Measurements from ENCODE around the gene CHMP6. TPM values are rescaled to one million over a fixed set of nuclear protein-coding genes. Genes with fewer than 3 reads are reported as not detected.
A peak's percentile ranks its signal among the peaks of the same experiment; 100 is the strongest.

The CHMP6 gene
- total and polyA plus RNA-seq, 12 donors = 17.5 to 30.6 (median 22.8) TPM

GRCh38 chr17:80981062-80981902 is 10.4 kb upstream of the CHMP6 start:
- Histone ChIP-seq H3K27me3 (peaks cover 0 to 27% (median 18%) of the 10 kb centered on the region in 7 donors), H3K4me1 (peaks cover 3 to 21% (median 15%) of the 10 kb centered on the region in 9 donors), H3K27ac (no peak overlapping the region), H3K36me3 (no peaks in the 10 kb centered on the region), H3K4me3 (peak overlapping the region in 3 of 10 donors; percentile 18 to 35 (median 22)), H3K9me3 (no peaks in the 10 kb centered on the region)
- intact Hi-C loops (cut with DNase I) = loop anchor here (1.0 to 10.0 kb wide), 8 partner anchors 114 to 556 kb away; no protein-coding TSS in a partner anchor
- TF ChIP-seq CTCF (IDR thresholded peaks at IDR 0.05) = peak; percentile 74 to 92 (median 83)
- DNase-seq (peak in 1 of 2 donors; percentile 24), ATAC-seq (peak in 4 of 8 donors; percentile 32 to 49 (median 39))
- WGBS, 2 donors = 7 to 10% methylated on average over 41 to 65 of the region's 65 CpGs

GRCh38 chr17:80981929-80982425 is 9.7 kb upstream of the CHMP6 start:
- DNase-seq (peak in 1 of 2 donors; percentile 9), ATAC-seq (peak in 2 of 8 donors; percentile 4 to 6)
- H3K36me3 ChIP-seq = no peaks in the 10 kb centered on the region
- H3K27me3 ChIP-seq = peaks cover 0 to 27% (median 18%) of the 10 kb centered on the region in 7 donors
- no peak for TF ChIP-seq CTCF (IDR thresholded peaks at IDR 0.05)
- WGBS, 2 donors = 66 to 67% methylated on average over 17 of the region's 17 CpGs
- intact Hi-C loops (cut with DNase I) = loop anchor here (1.0 to 10.0 kb wide), 8 partner anchors 115 to 557 kb away; no protein-coding TSS in a partner anchor
- peaks cover 3 to 21% (median 15%) of the 10 kb centered on the region in 9 donors for H3K4me1 ChIP-seq
- H3K9me3 ChIP-seq = no peaks in the 10 kb centered on the region
- H3K4me3 ChIP-seq = no peak overlapping the region
- H3K27ac ChIP-seq = no peak overlapping the region

GRCh38 chr17:80982426-80982974 is 9.1 kb upstream of the CHMP6 start:
- 81 to 85% methylated on average over 17 of the region's 17 CpGs for WGBS, 2 donors

More at GRCh38 chr17:80982426-80982974, 9.1 kb upstream of the CHMP6 start:
- DNase-seq (no peak), ATAC-seq (no peak)
- TF ChIP-seq CTCF (IDR thresholded peaks at IDR 0.05) = no peak
- H3K27me3 ChIP-seq = peaks cover 0 to 27% (median 18%) of the 10 kb centered on the region in 7 donors
- peaks cover 3 to 22% (median 15%) of the 10 kb centered on the region in 9 donors for H3K4me1 ChIP-seq
- no peaks in the 10 kb centered on the region for H3K36me3 ChIP-seq
- no peak overlapping the region for H3K27ac ChIP-seq
- H3K4me3 ChIP-seq = no peak overlapping the region
- intact Hi-C loops (cut with DNase I) = loop anchor here in 6 of 10 donors (5.0 to 10.0 kb wide), 4 partner anchors 115 to 555 kb away; no protein-coding TSS in a partner anchor
- no peaks in the 10 kb centered on the region for H3K9me3 ChIP-seq
